ENCODE results near the gene C2CD4D.

DNA sequence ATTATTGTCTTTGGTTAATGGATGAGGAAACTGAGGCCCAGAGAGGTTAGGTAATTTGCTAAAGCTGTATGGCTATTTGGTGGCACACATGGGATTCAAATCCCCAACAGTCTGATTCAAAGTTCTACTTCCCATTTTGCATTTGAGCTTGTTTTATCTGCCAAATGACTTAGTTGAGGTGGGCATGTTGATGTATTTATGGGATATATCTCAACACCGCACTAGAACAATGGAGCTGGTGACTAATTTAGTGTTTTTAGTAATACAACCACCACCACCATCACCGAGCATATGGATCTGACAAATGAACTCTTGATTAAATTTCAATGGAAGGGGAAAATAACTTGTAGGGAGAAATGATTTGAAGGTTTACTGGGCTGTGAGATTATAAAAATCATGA is 42.8 kb upstream of the C2CD4D start:
- TF ChIP-seq, protein P1, sequence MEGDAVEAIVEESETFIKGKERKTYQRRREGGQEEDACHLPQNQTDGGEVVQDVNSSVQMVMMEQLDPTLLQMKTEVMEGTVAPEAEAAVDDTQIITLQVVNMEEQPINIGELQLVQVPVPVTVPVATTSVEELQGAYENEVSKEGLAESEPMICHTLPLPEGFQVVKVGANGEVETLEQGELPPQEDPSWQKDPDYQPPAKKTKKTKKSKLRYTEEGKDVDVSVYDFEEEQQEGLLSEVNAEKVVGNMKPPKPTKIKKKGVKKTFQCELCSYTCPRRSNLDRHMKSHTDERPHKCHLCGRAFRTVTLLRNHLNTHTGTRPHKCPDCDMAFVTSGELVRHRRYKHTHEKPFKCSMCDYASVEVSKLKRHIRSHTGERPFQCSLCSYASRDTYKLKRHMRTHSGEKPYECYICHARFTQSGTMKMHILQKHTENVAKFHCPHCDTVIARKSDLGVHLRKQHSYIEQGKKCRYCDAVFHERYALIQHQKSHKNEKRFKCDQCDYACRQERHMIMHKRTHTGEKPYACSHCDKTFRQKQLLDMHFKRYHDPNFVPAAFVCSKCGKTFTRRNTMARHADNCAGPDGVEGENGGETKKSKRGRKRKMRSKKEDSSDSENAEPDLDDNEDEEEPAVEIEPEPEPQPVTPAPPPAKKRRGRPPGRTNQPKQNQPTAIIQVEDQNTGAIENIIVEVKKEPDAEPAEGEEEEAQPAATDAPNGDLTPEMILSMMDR (conservative IDR thresholded peaks at IDR 0.05) = no peak
- TF ChIP-seq EZH2 (IDR thresholded peaks at IDR 0.05; ENCODE audit: low read depth) = no peak
